Osteocyte (in vitro differentiated cells): ENCODE results near the gene BCAR3. TPM values are rescaled to one million over a fixed set of nuclear protein-coding genes. Genes with fewer than 3 reads are reported as not detected.

Experiments used
- DNase-seq: peaks from one replicate; pipeline ENCODE4 v3.0.0; 2021; ENCODE audit warnings: mixed read lengths; ENCODE audit not compliant: unreplicated experiment; ENCODE audit errors: extremely low spot score
- H3K27ac Mint-ChIP-seq: one replicate; pipeline ENCODE4 v1.8.0; 2021; ENCODE audit warnings: mild to moderate bottlenecking, mixed read lengths; ENCODE audit not compliant: unreplicated experiment
- H3K27me3 Mint-ChIP-seq: one replicate; pipeline ENCODE4 v1.8.0; 2021; ENCODE audit warnings: mixed read lengths; ENCODE audit not compliant: unreplicated experiment
- H3K36me3 Mint-ChIP-seq: one replicate; pipeline ENCODE4 v1.8.0; 2021; ENCODE audit warnings: mixed read lengths; ENCODE audit not compliant: unreplicated experiment
- H3K4me1 Mint-ChIP-seq: one replicate; pipeline ENCODE4 v1.8.0; 2021; ENCODE audit warnings: mixed read lengths; ENCODE audit not compliant: unreplicated experiment
- H3K4me3 Mint-ChIP-seq: one replicate; pipeline ENCODE4 v1.8.0; 2021; ENCODE audit warnings: mild to moderate bottlenecking, moderate library complexity, mixed read lengths; ENCODE audit not compliant: unreplicated experiment
- H3K9me3 Mint-ChIP-seq: one replicate; pipeline ENCODE4 v1.8.0; 2021; ENCODE audit warnings: mixed read lengths; ENCODE audit not compliant: unreplicated experiment
- CTCF ChIP-seq: fragments of 200-600 bp; sonication (generic); IDR thresholded peaks from 2 replicates; pipeline ENCODE4 v1.5.0; 2021; ENCODE audit warnings: antibody characterized with exemption, mild to moderate bottlenecking, moderate library complexity
- total RNA-seq: library from RNA; stranded (reverse); gene quantifications from 2 replicates; pipeline ENCODE4 v1.2.1, GENCODE V29; 2021

The BCAR3 gene
- total RNA-seq, 1 donor from 2014 or later: 8.8 TPM

DNA sequence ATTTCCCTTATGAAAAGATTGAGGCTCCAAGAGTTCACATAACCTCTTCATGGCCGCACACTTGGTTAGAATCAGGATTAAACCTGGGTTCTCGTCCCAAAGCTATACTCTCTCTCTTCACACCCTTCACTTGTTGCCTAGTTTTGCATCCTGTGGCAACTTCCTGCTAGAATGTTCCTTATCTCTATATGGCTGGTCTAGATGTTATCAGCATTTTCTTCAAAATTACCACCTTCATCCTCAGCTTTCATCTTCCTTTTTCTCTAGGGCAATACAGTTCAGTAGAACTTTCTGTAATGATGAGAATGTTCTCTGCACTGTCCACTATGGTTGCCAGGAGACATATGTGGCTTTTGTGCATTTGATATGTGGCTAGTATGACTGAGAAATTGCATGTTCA, 31.1 kb upstream of the BCAR3 start:
- DNase-seq: no peak
- no peaks in the 10 kb centered on the region for H3K27me3 Mint-ChIP-seq
- H3K4me3 Mint-ChIP-seq: no peak overlapping the region
- H3K27ac Mint-ChIP-seq: no peak overlapping the region
- H3K4me1 Mint-ChIP-seq: peaks cover 5% of the 10 kb centered on the region
- H3K36me3 Mint-ChIP-seq: peaks cover 3% of the 10 kb centered on the region
- peaks cover 4% of the 10 kb centered on the region for H3K9me3 Mint-ChIP-seq
- no peak for TF ChIP-seq CTCF

GRCh38 chr1:93710499-93711453, 29.1 kb upstream of the BCAR3 start:
- DNase-seq: no peak
- no peak for TF ChIP-seq CTCF
- H3K9me3 Mint-ChIP-seq: no peaks in the 10 kb centered on the region
- no peaks in the 10 kb centered on the region for H3K36me3 Mint-ChIP-seq
- no peak overlapping the region for H3K4me3 Mint-ChIP-seq
- no peak overlapping the region for H3K27ac Mint-ChIP-seq
- H3K27me3 Mint-ChIP-seq: no peaks in the 10 kb centered on the region
- H3K4me1 Mint-ChIP-seq: peaks cover 5% of the 10 kb centered on the region

DNA sequence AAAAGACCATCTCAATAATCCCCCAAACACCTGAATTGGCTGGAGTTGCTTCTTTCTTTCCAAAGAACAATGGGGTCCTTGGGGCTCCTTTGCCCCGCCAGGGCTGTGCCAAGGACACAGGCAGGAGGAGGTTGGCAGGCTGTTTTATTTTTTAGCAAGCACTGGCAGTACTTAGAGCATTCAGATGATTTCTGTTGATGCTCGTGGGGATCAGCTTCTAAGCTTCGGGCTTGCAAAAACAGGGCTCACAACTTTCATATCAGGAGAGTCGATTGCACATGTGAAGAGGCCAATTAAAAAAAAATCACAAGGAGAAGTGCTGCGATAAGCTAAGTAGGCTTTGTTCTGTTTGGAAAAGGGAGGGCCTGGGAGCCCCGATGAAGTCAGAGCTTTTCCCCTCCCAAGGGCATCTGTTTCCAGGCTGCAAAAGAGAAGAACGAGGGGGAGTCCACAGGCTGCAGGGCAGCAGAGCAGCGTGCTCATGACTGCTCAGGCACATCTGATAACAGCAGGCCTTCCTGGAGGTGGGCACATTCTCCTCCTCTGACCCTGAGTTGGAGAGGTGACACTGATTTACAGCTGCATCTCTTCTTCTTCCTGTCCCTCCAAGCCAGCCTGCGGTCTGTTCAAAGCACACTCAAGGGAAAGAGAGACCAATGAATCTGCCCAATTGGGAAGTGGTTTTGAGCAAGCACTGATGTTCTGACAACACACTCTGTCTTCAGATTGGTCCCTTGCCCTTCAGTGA, 27.3 kb upstream of the BCAR3 start:
- H3K9me3 Mint-ChIP-seq: no peaks in the 10 kb centered on the region
- no peak for TF ChIP-seq CTCF
- no peak overlapping the region for H3K27ac Mint-ChIP-seq
- H3K4me3 Mint-ChIP-seq: no peak overlapping the region
- no peaks in the 10 kb centered on the region for H3K4me1 Mint-ChIP-seq
- no peak for DNase-seq
- no peaks in the 10 kb centered on the region for H3K36me3 Mint-ChIP-seq
- no peaks in the 10 kb centered on the region for H3K27me3 Mint-ChIP-seq

- no peak for TF ChIP-seq CTCF
- Mint-ChIP-seq H3K27me3 (no peaks in the 10 kb centered on the region), H3K4me3 (no peak overlapping the region), H3K4me1 (peaks cover 2% of the 10 kb centered on the region), H3K36me3 (no peaks in the 10 kb centered on the region), H3K27ac (no peak overlapping the region), H3K9me3 (no peaks in the 10 kb centered on the region)
- no peak for DNase-seq
These were observed 26.3 kb upstream of the BCAR3 start for GRCh38 chr1:93707956-93708355.
